K562 (cell line): ENCODE results near the gene AHCYL2. TPM values are rescaled to one million over a fixed set of nuclear protein-coding genes. Genes with fewer than 3 reads are reported as not detected.

Experiments used
- ARID2 ChIP-seq: fragments of 450-650 bp; IDR thresholded peaks from 2 replicates; pipeline ENCODE4 v1.6.1; 2017; ENCODE audit warnings: antibody characterized with exemption, mild to moderate bottlenecking
- CCAR2 ChIP-seq: fragments of 200-400 bp; formaldehyde crosslinking; IDR thresholded peaks from 2 replicates; pipeline ENCODE4 v1.6.1; 2017; ENCODE audit warnings: mild to moderate bottlenecking, low read depth, low read length
- GATAD2B ChIP-seq: fragments of 450-650 bp; IDR thresholded peaks from 2 replicates; pipeline ENCODE4 v1.6.1; 2017; ENCODE audit warnings: mild to moderate bottlenecking, borderline replicate concordance
- MTF1 ChIP-seq: fragments of 250-450 bp; sonication (Bioruptor Pico); IDR thresholded peaks from 2 replicates; pipeline ENCODE4 v1.9.0; 2021; ENCODE audit warnings: moderate library complexity, mild to moderate bottlenecking, inconsistent platforms, borderline replicate concordance
- NCOA1 ChIP-seq: fragments of 450-650 bp; IDR thresholded peaks from 2 replicates; pipeline ENCODE4 v1.6.1; 2016; ENCODE audit warnings: low read depth
- NFIX ChIP-seq: fragments of 250-450 bp; sonication (Bioruptor Pico); IDR thresholded peaks from 2 replicates; pipeline ENCODE4 v1.4.0; 2020; ENCODE audit warnings: low read depth, mild to moderate bottlenecking, moderate library complexity
- NRF1 ChIP-seq, 2 experiments: fragments of 450-650 bp; IDR thresholded peaks in 1 of 2; conservative IDR thresholded peaks in 1 of 2; 2 replicates each; pipeline ENCODE4 v1.6.1; 2014; ENCODE audit warnings: mild to moderate bottlenecking in 2 of 2
- PCBP2 ChIP-seq: fragments of 200-400 bp; formaldehyde crosslinking; IDR thresholded peaks from 2 replicates; pipeline ENCODE4 v1.6.1; 2018; ENCODE audit warnings: low read length, low read depth, mild to moderate bottlenecking, moderate library complexity; ENCODE audit not compliant: poor library complexity, severe bottlenecking
- TCF7 ChIP-seq: sonication (generic); IDR thresholded peaks from 2 replicates; pipeline ENCODE4 v1.6.1; 2016; ENCODE audit warnings: antibody characterized with exemption, borderline replicate concordance
- THRB ChIP-seq: fragments of 450-650 bp; formaldehyde crosslinking; conservative IDR thresholded peaks from 2 replicates; pipeline ENCODE4 v1.4.0; 2022; ENCODE audit warnings: mild to moderate bottlenecking, missing genetic modification characterization
- ZBTB17 ChIP-seq: fragments of 450-650 bp; formaldehyde crosslinking; IDR thresholded peaks from 2 replicates; pipeline ENCODE4 v1.4.0; 2020; ENCODE audit warnings: mild to moderate bottlenecking
- ZC3H11A ChIP-seq: IDR thresholded peaks from 2 replicates; pipeline ENCODE4 v1.6.1; 2012; ENCODE audit warnings: low read depth, low read length, improper control_type of control experiment
- ZFP1 ChIP-seq: fragments of 450-650 bp; formaldehyde crosslinking; IDR thresholded peaks from 2 replicates; pipeline ENCODE4 v1.4.0; 2020; ENCODE audit warnings: mild to moderate bottlenecking, mixed read lengths
- ZHX1 ChIP-seq: fragments of 150-350 bp; conservative IDR thresholded peaks from 2 replicates; pipeline ENCODE4 v1.6.1; 2014; ENCODE audit warnings: low read length
- ZNF12 ChIP-seq: sonication (generic); formaldehyde crosslinking; IDR thresholded peaks from 2 replicates; pipeline ENCODE4 v1.4.0; 2020; ENCODE audit warnings: mild to moderate bottlenecking, missing genetic modification reagents
- ZNF263 ChIP-seq: sonication (generic); formaldehyde crosslinking; IDR thresholded peaks from 2 replicates; pipeline ENCODE4 v1.8.0; 2022; ENCODE audit warnings: mild to moderate bottlenecking, missing genetic modification reagents, borderline replicate concordance
- ZNF586 ChIP-seq: fragments of 450-650 bp; formaldehyde crosslinking; conservative IDR thresholded peaks from 2 replicates; pipeline ENCODE4 v1.4.0; 2020; ENCODE audit warnings: mild to moderate bottlenecking, moderate library complexity
- polyA plus RNA-seq, 8 experiments: library from polyadenylated mRNA; depleted of rRNA in 4 of 8; stranded (reverse) in 5 of 8; unstranded in 3 of 8; fragments of >200 nt; fragmentation: Nextera tagmentation in 2 of 8; fragmentation: Illumina TruSeq in 1 of 8; extraction: Ambion mirVana in 2 of 8; extraction: Trizol in 1 of 8; gene quantifications; 2 replicates each; pipeline versions ENCODE4 v1.2.1 to v1.2.3, GENCODE V29; 2011 to 2014; ENCODE audit warnings: inconsistent platforms in 1 of 8, missing spikeins in 1 of 8
- total RNA-seq, 7 experiments: library from RNA; depleted of rRNA in 6 of 7; stranded (reverse); fragments of >200 nt in 6 of 7; fragmentation: Illumina TruSeq in 2 of 7; extraction: Trizol in 2 of 7; gene quantifications; 2 replicates each; pipeline versions ENCODE4 v1.2.1 to v1.2.3, GENCODE V29; 2011 to 2021; ENCODE audit warnings: low replicate concordance in 1 of 7
- TF ChIP-seq, protein P1 (sequence below): fragments of 450-650 bp; IDR thresholded peaks from 2 replicates; pipeline ENCODE4 v1.6.1; 2017; ENCODE audit warnings: antibody characterized with exemption, mild to moderate bottlenecking

Gene AHCYL2
- total and polyA plus RNA-seq, 9 of the 15 experiments (the other 6 are each of a cell fraction or from before 2014, with no cell fraction given) = 0.93 to 10.5 (median 5.2) TPM

DNA sequence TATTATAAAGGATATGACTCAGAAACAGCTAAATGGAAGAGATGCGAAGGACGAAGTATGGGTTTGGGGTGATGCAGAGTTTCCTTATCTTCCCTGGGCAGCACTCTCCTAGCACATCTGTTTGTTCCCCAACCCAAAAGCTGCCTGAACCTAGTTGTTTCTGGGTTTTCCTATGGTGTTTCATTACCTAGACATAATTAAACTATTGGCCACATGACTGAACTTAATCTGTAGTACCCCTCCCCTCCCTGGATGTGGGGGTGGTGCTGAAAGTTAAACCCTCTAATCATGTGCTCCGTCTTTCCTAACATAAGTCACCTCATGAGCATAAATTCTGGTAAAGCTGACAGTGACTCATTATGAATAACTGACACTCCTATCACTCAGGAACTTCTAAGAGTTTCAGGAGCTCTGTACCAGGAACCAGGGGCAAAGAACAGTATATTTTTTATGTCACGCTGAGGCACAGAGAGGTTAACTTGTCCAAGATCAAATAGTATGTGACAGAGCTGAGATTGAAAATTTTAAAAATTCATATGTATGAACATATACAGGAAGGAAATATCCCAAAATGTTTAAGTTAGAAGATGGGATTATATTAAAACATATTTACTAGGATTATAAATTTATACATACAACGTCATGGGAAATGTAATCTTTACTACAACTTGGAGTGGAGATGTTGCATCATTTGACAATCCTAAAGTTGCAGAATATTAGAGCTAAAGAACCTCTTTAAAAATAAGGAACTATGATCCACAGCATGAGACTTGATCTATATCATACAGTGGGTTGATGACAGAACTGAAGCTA, 214.2 kb downstream of the AHCYL2 start (continued):
- TF ChIP-seq NRF1 (conservative IDR thresholded peaks at IDR 0.05 in 1 of 2, IDR thresholded peaks at IDR 0.05 in 1 of 2) (peak; percentile 51 to 61), ZBTB17 (CRISPR knock-in tag) (peak; percentile 70; the same call in 1 of the 2 replicates), ZC3H11A (no peak), CCAR2 (no peak), ZNF586 (CRISPR knock-in tag) (no peak), ARID2 (no peak), ZNF263 (CRISPR knock-in tag) (peak; percentile 24; the same call in 1 of the 2 replicates), PCBP2 (no peak), ZNF12 (no peak), ZFP1 (no peak), GATAD2B (peak; percentile 72), THRB (CRISPR knock-in tag) (peak; percentile 67; the same call in 1 of the 2 replicates), TCF7 (peak; percentile 92; the same call in 1 of the 2 replicates), ZHX1 (no peak), NCOA1 (peak; percentile 87), NFIX (no peak), MTF1 (CRISPR knock-in tag) (no peak)
- TF ChIP-seq, protein P1, sequence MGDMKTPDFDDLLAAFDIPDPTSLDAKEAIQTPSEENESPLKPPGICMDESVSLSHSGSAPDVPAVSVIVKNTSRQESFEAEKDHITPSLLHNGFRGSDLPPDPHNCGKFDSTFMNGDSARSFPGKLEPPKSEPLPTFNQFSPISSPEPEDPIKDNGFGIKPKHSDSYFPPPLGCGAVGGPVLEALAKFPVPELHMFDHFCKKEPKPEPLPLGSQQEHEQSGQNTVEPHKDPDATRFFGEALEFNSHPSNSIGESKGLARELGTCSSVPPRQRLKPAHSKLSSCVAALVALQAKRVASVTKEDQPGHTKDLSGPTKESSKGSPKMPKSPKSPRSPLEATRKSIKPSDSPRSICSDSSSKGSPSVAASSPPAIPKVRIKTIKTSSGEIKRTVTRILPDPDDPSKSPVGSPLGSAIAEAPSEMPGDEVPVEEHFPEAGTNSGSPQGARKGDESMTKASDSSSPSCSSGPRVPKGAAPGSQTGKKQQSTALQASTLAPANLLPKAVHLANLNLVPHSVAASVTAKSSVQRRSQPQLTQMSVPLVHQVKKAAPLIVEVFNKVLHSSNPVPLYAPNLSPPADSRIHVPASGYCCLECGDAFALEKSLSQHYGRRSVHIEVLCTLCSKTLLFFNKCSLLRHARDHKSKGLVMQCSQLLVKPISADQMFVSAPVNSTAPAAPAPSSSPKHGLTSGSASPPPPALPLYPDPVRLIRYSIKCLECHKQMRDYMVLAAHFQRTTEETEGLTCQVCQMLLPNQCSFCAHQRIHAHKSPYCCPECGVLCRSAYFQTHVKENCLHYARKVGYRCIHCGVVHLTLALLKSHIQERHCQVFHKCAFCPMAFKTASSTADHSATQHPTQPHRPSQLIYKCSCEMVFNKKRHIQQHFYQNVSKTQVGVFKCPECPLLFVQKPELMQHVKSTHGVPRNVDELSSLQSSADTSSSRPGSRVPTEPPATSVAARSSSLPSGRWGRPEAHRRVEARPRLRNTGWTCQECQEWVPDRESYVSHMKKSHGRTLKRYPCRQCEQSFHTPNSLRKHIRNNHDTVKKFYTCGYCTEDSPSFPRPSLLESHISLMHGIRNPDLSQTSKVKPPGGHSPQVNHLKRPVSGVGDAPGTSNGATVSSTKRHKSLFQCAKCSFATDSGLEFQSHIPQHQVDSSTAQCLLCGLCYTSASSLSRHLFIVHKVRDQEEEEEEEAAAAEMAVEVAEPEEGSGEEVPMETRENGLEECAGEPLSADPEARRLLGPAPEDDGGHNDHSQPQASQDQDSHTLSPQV = peak; percentile 95
